ENCODE results near the gene TMCC1.
"Not testable (repeated sequence)": the region's sequence is repeated elsewhere in the genome, so short reads cannot be mapped to it uniquely, and the experiment has no call there.

Gene TMCC1

GRCh38 chr3:129699199-129699598 is 194.3 kb downstream of the TMCC1 start:
- Histone ChIP-seq H3K79me2 (ENCODE audit: insufficient read depth, low read length) (no peaks in the 10 kb centered on the region), H2AFZ (ENCODE audit: low read length) (no peak overlapping the region), H3K36me3 (ENCODE audit: insufficient read depth, low read length) (no peaks in the 10 kb centered on the region), H3K9me2 (replicated peaks; ENCODE audit: low read depth, low read length) (no peaks in the 10 kb centered on the region), H3F3A (ENCODE audit: low read depth) (no peaks in the 10 kb centered on the region), H3K9me3 (ENCODE audit: insufficient read depth, low read depth, low read length) (peaks cover 6% of the 10 kb centered on the region; the same call in 1 of the 2 replicates), H3K4me3 (ENCODE audit: low read length, poor library complexity, severe bottlenecking) (no peak overlapping the region), H3K27me3 (ENCODE audit: insufficient read depth, low read length, poor library complexity, severe bottlenecking) (no peaks in the 10 kb centered on the region), H4K20me1 (ENCODE audit: insufficient read depth, low read length, poor library complexity, severe bottlenecking) (no peaks in the 10 kb centered on the region), H3K9ac (ENCODE audit: low read depth, low read length, poor library complexity, severe bottlenecking) (no peak overlapping the region), H3K4me2 (ENCODE audit: low read depth, low read length, poor library complexity, severe bottlenecking) (no peak overlapping the region), H3K4me1 (ENCODE audit: insufficient read depth, low read length, poor library complexity, severe bottlenecking) (no peaks in the 10 kb centered on the region)
- no peak for TF ChIP-seq EZH2phosphoT487 (IDR thresholded peaks at IDR 0.05; ENCODE audit: borderline replicate concordance)
- TF ChIP-seq, protein P1, sequence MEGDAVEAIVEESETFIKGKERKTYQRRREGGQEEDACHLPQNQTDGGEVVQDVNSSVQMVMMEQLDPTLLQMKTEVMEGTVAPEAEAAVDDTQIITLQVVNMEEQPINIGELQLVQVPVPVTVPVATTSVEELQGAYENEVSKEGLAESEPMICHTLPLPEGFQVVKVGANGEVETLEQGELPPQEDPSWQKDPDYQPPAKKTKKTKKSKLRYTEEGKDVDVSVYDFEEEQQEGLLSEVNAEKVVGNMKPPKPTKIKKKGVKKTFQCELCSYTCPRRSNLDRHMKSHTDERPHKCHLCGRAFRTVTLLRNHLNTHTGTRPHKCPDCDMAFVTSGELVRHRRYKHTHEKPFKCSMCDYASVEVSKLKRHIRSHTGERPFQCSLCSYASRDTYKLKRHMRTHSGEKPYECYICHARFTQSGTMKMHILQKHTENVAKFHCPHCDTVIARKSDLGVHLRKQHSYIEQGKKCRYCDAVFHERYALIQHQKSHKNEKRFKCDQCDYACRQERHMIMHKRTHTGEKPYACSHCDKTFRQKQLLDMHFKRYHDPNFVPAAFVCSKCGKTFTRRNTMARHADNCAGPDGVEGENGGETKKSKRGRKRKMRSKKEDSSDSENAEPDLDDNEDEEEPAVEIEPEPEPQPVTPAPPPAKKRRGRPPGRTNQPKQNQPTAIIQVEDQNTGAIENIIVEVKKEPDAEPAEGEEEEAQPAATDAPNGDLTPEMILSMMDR (conservative IDR thresholded peaks at IDR 0.05; ENCODE audit: low read length): no peak

- Histone ChIP-seq H3K4me2 (ENCODE audit: low read depth, low read length, poor library complexity, severe bottlenecking) (no peak overlapping the region), H3K36me3 (ENCODE audit: insufficient read depth, low read length) (no peaks in the 10 kb centered on the region), H3K9me3 (ENCODE audit: insufficient read depth, low read depth, low read length) (peaks cover 6% of the 10 kb centered on the region; the same call in 1 of the 2 replicates), H3F3A (ENCODE audit: low read depth) (no peaks in the 10 kb centered on the region), H3K27me3 (ENCODE audit: insufficient read depth, low read length, poor library complexity, severe bottlenecking) (no peaks in the 10 kb centered on the region), H3K9ac (ENCODE audit: low read depth, low read length, poor library complexity, severe bottlenecking) (no peak overlapping the region), H2AFZ (ENCODE audit: low read length) (no peak overlapping the region), H3K4me3 (ENCODE audit: low read length, poor library complexity, severe bottlenecking) (no peak overlapping the region), H4K20me1 (ENCODE audit: insufficient read depth, low read length, poor library complexity, severe bottlenecking) (no peaks in the 10 kb centered on the region), H3K9me2 (replicated peaks; ENCODE audit: low read depth, low read length) (no peaks in the 10 kb centered on the region), H3K4me1 (ENCODE audit: insufficient read depth, low read length, poor library complexity, severe bottlenecking) (no peaks in the 10 kb centered on the region), H3K79me2 (ENCODE audit: insufficient read depth, low read length) (no peaks in the 10 kb centered on the region)
- TF ChIP-seq EZH2phosphoT487 (IDR thresholded peaks at IDR 0.05; ENCODE audit: borderline replicate concordance): no peak
- TF ChIP-seq, protein P1 (conservative IDR thresholded peaks at IDR 0.05; ENCODE audit: low read length): no peak
Observed at GRCh38 chr3:129697229-129697969, 196.1 kb downstream of the TMCC1 start.

DNA sequence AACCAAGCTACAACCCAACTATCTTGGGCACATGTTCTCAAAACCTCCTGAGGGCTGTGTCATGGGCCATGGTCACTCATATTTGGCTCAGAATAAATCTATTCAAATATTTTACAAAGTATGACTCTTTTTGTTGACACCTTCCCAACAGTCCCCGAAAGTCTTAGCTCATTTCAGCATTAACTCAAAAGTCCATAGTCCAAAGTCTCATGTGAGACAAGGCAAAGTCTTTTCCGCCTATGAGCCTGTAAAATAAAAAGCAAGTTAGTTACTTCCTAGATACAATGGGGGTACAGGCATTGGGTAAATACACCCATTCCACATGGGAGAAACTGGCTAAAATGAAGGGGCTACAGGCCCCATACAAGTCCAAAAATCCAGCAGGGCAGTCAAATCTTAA is 197.1 kb downstream of the TMCC1 start:
- not testable (repeated sequence) for H2AFZ ChIP-seq (ENCODE audit: low read length)

GRCh38 chr3:129695230-129695629 is 198.3 kb downstream of the TMCC1 start:
- H3F3A ChIP-seq (ENCODE audit: low read depth): no peaks in the 10 kb centered on the region
- H3K9me2 ChIP-seq (replicated peaks; ENCODE audit: low read depth, low read length): no peaks in the 10 kb centered on the region
- H3K79me2 ChIP-seq (ENCODE audit: insufficient read depth, low read length): no peaks in the 10 kb centered on the region
- no peaks in the 10 kb centered on the region for H4K20me1 ChIP-seq (ENCODE audit: insufficient read depth, low read length, poor library complexity, severe bottlenecking)
- H3K36me3 ChIP-seq (ENCODE audit: insufficient read depth, low read length): no peaks in the 10 kb centered on the region
- no peak for TF ChIP-seq EZH2phosphoT487 (IDR thresholded peaks at IDR 0.05; ENCODE audit: borderline replicate concordance)
- TF ChIP-seq, protein P1 (conservative IDR thresholded peaks at IDR 0.05; ENCODE audit: low read length): no peak
- H3K27me3 ChIP-seq (ENCODE audit: insufficient read depth, low read length, poor library complexity, severe bottlenecking): no peaks in the 10 kb centered on the region
- H3K9me3 ChIP-seq (ENCODE audit: insufficient read depth, low read depth, low read length): peaks cover 6% of the 10 kb centered on the region; the same call in 1 of the 2 replicates
- no peak overlapping the region for H2AFZ ChIP-seq (ENCODE audit: low read length)
- H3K4me2 ChIP-seq (ENCODE audit: low read depth, low read length, poor library complexity, severe bottlenecking): no peak overlapping the region
- no peaks in the 10 kb centered on the region for H3K4me1 ChIP-seq (ENCODE audit: insufficient read depth, low read length, poor library complexity, severe bottlenecking)
- H3K4me3 ChIP-seq (ENCODE audit: low read length, poor library complexity, severe bottlenecking): no peak overlapping the region
- no peak overlapping the region for H3K9ac ChIP-seq (ENCODE audit: low read depth, low read length, poor library complexity, severe bottlenecking)

More for the DNA sequence above, 197.1 kb downstream of the TMCC1 start:
- H3K4me3 ChIP-seq (ENCODE audit: low read length, poor library complexity, severe bottlenecking); H3K9me3 ChIP-seq (ENCODE audit: insufficient read depth, low read depth, low read length); H3K9ac ChIP-seq (ENCODE audit: low read depth, low read length, poor library complexity, severe bottlenecking); H4K20me1 ChIP-seq (ENCODE audit: insufficient read depth, low read length, poor library complexity, severe bottlenecking); H3F3A ChIP-seq (ENCODE audit: low read depth); H3K4me2 ChIP-seq (ENCODE audit: low read depth, low read length, poor library complexity, severe bottlenecking); H3K79me2 ChIP-seq (ENCODE audit: insufficient read depth, low read length); H3K9me2 ChIP-seq (replicated peaks; ENCODE audit: low read depth, low read length); H3K36me3 ChIP-seq (ENCODE audit: insufficient read depth, low read length); H3K27me3 ChIP-seq (ENCODE audit: insufficient read depth, low read length, poor library complexity, severe bottlenecking); H3K4me1 ChIP-seq (ENCODE audit: insufficient read depth, low read length, poor library complexity, severe bottlenecking): not testable (repeated sequence)
